ENCODE results near the gene ALG14.
A peak's percentile ranks its signal among the peaks of the same experiment; 100 is the strongest.

The ALG14 gene

DNA sequence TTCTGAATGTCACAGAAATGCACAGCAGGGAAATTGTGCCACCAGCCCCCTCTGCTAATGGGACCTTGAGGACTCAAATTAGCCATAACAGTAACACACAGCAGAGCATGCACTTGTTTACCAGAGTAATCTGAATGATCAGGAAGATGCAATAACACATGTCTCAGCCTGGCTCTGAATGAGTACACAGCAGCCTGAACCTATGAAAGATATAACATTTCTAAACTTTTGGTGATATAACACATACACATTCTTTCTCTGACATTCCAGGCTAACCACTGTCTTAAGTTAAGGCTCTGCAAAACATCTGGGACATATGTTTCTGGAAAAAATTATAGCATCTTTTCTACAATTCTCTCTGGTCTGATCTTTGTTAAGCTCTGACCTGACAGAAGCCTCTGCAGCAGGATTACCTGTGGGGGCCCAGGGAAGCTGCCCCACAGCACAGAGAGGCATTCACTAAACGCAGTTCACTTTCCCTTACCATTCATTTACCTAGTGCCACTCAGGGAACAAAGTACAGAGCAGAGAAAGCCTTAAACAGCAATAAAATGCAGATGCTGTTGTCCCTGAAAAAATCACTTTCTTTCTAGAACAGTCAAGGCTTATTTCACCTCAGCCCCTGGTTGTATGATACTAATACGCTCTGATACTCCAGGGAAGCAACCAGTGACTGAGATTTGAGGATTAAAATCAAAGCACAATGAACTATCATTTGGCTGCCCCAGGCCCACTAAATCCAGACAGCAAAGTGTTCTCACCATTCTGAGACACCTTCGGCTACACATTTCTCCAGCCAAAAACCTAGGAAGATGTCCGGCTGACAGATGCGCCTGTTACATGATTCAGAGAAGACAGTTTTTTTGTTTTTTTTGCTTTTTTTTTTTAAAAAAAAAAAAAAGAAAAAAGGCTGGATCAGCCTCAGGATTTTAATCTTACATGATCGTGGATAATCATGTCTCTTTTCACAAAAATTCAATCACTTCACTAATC lies 91.9 kb downstream of the ALG14 start:
- no peak for DNase-seq (ENCODE audit: low spot score)

DNA sequence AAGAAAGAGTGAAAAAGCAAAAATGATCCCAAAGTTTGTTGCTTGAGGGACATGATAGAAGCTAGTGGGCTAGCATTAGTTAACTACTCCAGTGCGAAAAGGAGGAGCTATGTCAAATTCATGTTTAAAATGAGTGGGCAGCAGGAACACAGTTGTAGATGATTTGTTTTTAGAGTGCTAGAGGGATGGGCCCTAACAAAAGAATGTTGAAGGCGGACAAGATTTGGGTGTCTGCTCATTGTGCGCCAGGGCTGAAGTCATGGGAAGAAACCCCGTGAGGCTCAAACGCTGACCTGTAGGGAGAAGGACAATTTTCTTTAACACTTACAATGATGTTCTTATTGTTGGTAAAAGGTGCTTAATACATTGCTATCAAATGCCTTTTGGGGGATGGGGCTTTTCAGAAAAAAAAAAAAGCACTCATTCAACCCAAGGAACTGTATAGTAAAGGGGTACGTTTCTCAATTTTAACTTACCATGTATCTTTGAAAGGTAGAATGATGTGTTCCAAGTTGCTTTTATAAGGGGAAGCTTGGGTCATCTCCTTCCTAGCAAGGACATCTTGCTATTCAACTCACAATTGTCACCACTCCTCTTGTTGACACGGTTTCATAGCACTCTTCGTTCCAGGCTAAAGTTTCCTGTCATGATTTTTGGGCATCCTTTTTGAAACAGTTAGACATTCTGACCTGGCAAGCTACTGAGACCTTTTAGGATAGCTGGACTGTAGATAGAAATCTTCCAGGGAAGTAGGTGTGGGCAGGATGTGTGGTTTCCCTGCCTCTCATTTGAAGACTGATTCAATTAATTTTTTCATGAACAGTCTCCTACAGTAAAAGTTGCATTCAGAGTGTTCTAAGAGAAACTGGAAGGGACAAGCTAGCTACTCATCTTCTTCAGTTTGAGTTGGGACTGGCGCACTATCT lies 92.8 kb downstream of the ALG14 start:
- DNase-seq (ENCODE audit: low spot score) = no peak

DNA sequence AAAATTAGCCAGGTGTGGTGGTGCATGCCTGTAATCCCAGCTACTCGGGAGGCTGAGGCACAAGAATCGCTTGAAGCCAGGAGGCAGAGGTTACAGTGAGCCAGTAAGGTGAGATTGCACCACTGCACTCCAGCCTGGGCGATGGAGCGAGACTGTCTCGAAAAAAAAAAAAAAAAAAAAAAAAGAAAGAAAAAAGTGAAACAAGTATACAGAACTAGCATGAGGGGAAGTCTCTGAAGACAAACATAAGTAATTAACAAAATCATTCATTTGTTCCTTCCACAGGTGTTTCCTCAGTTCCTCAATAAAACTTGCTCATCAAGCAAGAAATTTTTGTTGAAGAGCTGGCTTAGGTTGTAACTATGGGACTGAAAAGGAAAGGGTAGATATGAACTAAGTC lies 93.6 kb downstream of the ALG14 start:
- no peak for DNase-seq (ENCODE audit: low spot score)

DNA sequence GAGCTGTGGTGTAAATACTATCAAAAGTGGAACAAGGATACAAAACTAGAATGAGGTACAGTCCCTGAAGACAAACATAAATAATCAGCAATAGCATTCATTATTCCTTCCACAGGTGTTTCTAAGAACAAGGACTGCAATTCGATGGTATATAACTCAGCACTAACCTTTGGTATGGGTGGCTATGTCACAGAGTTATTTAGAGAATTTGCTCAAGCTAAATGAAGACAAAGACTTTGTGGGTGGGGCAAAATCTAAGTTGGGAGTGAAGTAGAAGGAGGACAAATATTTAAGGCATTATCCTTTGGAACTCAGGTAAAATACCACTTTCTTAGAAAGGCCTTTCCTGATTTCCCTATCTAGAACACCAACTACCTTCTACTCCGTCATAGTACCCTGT lies 94.3 kb downstream of the ALG14 start:
- DNase-seq (ENCODE audit: low spot score) = no peak

DNA sequence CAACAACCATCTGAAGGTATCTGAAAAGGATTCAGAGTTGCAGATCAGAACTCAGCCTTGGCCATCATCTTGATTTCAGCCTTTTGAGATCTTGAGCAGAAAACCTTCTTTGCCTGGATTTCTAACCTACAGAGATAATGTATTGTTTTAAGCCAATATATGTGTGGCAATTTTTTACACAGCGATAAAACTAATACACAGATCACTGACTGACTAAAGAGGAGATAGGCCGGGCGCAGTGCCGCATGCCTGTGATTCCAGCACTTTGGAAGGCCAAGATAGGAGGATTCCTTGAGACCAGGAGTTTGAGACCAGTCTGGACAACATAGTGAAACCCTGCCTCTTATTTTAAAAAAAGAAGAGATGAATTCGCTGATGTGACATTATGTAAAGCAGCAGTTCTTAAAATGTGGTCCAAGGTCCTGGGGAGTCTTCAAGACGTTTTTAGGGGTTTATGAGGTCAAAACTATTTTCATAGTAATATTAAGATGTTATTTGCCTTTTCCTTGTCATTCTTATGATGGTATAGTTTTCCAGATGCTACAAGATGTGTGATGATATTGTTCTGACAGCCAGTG lies 95.7 kb downstream of the ALG14 start:
- DNase-seq (ENCODE audit: low spot score) = no peak

DNA sequence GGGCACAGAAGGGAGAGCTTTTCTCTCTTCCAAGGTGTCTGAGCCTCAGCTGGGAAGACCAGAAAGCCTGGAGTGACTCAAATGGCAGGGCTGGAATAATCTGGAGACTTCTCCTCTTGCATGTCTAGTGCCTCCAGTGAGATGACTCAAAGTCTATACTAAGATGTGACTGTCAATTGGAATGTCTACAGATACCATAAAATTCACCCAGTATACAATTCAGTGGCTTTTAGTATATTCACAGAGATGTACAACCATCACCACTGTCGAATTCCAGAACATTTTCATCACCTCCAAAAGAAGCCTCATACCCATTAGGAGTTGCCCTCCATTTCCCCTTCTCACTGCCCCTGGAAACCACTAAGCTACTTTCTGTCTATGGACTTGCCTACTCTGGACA lies 97.9 kb downstream of the ALG14 start:
- DNase-seq (ENCODE audit: low spot score) = no peak

DNA sequence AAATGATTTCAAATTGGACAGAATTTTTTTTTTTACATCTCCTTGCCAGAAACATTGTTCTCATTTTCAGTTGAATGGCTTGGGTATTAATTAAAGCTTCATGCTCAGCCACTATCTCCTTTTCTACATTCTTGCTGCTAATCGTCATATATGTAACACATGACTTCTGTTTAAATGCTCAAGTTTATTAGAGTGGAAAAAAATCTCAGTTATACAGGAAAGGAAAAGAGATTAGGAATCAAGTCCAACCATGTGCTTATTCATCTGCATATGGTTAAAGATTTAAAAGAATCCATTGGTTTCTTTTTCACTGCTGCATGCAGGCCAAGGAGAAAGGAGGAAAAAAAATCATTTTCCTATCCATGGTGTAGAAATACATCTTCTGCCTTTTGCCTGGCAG lies 98.5 kb downstream of the ALG14 start:
- DNase-seq (ENCODE audit: low spot score) = no peak

DNA sequence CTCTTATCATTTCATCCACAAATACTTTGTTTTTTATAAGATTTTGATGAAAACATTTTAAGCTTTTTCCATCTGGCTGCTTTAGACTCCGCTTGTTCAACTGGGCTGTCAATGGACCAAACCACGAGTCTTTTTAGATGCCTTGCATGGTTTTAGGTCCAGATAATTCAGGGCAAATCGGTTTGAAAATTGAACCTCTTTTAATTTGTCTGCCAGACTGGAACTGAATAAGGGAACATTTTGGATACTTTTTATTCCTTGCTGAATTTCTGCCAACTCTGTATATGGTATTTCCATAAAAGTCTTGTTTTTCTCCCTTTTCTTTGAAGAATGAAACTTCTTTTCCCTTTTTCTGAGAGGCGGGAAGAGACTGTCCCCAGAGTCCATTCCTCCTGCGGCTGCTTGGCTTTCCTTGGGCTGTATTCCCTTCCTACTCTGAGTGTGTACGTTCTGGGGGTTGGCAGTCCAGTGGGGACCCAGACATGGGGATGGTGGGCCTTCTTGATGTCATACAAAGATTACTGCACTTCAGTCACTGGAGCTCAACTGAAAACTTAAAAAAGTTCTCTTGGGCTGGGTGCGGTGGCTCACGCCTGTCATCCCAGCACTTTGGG lies 99.3 kb downstream of the ALG14 start:
- DNase-seq (ENCODE audit: low spot score) = no peak

DNA sequence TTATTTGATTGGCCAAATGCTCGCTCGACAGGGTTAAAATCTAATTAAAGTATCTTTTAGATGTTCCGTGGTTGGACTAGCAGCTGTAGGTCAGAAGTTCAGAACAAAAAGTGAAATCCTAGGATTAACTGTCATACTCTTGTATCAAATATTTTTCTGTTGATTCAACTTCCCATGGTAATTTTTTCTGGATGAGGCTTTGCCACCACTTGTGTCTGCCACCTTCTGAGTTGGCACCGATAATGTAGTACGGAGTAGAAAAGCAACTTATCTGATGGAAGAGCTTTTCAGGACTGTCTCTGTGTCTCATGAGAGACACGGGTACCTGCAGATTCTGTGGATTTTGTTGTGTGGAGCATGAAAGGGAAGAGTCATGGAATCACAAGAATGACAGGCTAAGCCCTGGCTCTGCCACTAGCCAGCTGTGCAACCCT lies 101.2 kb downstream of the ALG14 start:
- DNase-seq (ENCODE audit: low spot score) = no peak

DNA sequence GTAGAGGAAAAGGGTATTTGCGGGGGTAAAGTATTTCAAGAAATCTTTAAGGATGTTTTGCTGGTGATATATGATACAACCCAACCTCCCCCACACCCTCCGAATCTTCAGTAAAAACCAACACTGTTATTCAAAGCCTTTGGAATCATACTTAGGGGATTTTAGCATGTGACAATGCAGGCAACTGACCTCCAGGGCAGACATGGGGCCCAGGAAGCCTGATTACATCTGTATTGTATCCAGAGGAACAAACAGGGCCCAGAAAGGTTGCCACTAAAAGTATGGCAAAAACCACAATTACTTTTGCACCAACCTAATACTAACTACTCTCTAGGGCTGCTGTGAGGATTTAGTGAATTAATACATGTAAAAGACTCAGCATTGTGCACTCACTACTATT lies 102.0 kb downstream of the ALG14 start:
- DNase-seq (ENCODE audit: low spot score) = no peak

DNA sequence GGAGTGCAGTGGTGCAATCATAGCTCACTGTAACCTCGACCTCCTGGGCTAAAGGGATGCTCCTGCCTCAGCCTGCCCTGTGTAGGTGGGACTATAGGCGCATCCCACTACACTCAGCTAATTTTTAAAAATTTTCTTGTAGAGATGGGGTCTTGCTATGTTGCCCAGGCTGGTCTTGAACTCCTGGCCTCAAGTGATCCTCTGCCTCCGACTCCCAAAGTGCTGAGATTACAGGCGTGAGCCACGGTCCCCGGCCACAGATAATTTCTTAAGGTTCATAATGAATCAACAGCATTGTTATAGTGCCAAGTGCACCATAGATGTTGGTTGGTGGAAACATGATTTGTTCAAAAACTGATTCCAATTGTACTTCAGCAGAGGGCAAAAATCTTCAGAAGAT lies 103.6 kb downstream of the ALG14 start:
- DNase-seq (ENCODE audit: low spot score) = no peak

DNA sequence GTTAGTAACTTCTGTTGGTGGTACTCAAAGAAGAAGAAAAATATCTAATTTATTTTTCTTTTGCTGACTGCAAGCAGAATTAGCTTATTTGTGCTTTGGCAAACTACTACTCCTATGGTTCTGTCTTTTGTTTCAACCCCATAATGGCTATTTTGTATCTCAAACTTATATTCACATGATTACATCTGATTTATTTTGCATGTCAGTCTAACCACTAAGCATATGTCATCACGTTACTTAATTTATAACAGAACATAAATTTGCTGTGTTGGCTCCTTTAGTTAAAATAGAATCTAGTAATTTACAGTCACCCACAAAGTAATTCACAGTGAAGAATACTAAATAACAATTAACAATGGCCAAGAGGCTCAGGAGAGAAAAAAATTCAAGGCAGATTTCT lies 106.7 kb downstream of the ALG14 start:
- DNase-seq (ENCODE audit: low spot score) = no peak

DNA sequence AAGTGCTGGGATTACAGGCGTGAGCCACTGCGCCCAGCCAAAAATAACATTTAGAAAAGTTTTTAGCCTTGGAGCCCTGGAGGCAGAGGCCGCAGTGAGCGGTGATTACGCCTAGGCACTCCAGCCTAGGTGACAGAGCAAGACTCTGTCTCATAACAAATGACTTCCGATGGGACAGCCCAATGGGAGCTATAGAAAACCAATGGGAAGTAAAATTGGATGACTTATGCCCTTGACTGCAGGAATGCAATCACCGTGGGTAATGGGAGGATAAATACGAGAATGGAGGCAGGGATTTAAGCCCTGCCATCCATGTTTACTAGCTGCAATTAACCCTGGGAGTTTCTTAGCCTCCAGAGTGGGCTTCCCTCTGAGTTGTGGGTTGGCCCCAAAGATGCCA lies 108.9 kb downstream of the ALG14 start:
- no peak for DNase-seq (ENCODE audit: low spot score)

DNA sequence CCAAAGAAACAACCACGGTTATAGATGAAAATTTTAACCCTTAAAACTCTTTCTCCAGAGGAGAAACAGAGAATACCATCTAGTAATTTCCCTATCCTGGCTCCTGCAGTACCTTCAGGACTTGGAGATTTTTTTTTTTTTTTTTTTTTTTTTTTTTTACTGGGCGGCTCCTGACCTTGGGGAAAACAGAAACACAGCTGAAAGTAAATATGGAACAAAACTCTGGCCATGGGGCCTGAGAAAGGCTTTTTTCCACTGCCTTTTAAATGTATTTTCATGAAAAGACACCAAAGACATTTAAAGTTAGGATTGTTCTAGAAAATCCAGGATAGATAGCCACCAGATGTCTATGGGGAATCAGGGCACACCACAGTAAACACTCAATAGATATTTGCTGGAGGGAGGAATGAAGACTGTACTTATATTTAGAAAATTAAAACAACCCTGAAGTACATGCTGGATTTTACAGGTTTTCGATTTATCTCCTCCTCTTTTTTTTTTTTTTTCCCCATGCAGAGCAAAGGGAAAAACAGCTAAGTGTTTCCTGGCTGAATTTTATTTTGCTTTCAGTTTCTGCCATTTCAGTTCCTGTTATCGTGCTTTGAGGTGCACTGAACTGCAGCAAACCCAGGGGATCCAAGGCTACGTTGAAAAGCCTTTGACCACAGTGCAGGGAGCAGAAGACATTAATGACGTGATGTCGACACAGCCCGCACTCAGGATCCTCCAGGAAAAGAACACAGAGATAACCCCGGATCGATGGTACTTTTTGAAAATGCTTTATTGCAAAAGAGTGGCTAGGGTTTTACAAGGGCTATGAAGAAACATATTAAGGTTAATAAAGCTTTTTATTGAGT lies 110.1 kb downstream of the ALG14 start:
- peak; percentile 16 for DNase-seq (ENCODE audit: low spot score)

DNA sequence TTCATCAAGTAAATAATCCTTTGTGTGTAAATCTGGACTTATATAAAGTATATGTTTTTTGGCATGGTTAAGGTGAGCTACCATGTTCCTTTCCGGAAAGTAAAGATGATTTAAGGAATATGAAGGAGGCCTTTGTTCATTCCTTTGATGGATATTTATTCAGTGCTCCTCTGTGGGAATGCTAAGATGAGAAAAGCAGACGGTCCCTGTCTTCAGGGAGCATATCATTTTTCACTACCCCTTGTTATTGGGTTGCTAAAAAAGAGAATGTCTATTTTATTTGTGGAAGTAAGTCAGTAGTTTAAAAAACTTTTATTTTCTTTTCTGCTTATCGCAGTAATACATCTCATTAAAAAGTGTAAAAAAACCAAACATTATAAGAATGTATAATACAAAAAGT lies 110.8 kb downstream of the ALG14 start:
- no peak for DNase-seq (ENCODE audit: low spot score)

DNA sequence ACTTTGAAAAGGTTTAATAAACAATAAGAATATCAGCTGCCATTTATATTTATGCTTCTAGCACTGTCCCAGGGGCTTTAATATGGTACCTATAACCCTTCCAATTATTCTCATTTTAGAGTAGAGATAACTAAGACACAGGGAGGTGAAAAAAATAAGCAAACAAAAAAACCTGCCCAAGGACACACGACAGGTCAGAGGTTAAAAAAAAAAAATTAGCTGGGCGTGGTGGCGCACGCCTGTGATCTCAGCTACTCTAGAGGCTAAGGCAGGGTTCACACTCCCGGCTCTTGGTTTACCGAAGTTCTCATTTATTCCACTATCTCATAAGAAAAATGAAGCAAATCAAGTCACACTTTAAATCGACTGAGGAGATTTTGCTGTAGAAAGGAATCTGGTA lies 111.2 kb downstream of the ALG14 start:
- no peak for DNase-seq (ENCODE audit: low spot score)

DNA sequence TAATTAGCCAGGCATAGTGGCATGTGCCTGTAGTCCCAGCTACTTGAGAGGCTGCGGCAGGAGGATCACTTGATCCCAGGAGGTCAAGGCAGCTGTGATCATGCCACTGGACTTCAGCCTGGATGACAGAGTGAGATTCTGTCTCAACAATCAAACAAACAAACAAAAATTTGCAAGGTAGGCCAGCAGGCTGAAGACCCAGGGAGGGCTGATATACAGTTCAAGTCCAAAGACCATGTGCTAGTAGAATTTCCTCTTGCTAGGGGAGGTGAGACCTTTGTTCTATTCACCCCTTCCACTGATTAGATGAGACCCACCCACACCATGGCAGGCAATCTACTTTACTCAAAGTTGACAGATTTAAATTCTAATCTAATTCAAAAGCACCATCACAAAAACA lies 114.7 kb downstream of the ALG14 start:
- no peak for DNase-seq (ENCODE audit: low spot score)

DNA sequence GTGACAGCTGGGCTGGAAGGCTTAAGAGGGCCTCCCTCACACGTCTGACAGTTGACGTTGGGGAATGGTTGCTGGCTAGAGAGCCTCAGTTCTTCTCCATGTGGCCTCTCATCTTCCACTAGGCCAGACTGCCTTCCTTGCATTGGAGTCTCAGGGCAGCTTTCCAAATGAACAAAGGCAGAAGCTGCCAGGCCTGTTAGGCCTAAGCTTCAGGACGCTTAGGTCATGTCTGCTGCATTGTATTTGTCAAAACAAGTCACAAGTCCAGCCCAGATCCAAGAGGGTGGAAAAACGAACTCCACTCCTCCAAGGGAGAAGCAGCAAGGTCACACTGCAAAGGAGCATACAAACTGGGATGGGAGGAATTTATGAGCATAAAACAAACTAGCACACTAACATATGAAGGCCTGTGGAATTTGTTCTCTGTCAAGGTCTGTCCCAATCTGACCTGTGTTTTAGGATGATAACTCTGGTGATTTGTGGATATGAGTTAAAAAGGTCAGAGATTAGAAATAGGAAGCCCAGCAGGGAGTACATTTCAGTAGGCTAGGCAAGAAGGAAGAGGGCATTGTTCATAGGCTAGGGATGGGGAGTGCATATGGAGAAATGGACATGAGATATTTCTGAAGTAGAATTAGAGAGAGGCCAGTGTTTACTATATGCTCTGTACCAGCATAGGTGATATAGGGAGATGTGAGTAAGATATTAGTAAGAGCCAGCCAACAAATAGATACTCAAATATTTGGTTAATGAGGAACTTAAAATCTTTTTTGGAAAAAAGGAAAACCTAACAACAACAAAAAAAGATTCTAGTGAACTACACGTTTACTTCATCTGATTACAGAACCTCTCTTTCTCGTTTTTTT lies 116.8 kb downstream of the ALG14 start:
- no peak for DNase-seq (ENCODE audit: low spot score)

DNA sequence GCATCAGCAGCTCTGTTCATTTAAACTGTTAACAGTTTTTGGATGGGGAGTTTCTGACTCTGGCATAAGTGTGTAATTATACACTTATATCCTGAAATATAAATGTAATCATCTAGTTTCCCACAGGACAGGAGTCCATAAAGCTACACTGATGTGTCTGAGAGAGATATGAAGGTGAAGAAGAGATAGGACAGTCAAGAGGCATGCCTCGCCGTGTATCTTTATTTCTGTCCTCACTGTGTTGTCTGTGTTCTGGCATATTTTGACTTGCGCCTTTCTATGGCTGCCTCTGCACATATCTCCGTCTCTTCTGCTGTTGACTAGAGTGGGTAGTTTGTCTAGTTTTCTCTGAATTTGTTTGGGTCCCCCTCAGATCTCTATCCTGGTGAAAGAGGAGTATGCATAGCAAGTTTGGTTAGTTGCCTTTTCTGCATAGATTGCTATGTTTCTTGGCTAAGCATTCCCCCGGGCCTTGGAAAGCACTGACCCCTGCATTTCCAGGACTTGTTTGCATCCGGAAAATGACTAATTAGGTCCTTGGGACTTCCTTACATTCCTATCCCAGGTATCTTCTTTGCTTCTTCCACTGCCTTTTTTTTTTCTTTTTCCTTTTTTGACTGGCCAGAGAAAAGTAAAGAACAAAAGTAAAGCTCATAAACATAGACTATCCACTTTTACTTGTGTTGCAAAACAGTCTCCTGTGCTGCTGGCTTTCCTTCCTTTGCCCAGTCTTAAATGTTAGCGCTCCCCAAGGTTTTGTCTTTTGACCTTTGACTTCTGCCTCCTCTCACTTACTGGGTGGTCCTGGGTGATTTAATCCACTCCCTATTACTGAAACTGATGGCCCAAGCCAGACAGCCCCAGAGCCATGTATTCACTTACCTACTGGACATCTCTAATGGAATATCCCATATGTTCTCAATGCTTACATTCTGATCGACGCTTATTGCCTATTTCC lies 118.2 kb downstream of the ALG14 start:
- DNase-seq (ENCODE audit: low spot score) = no peak

Data from hematopoietic multipotent progenitor cell treated with erythropoietin and hydrocortisone succinate and interleukin-3 and kit ligand, for 17 days (in vitro differentiated cells).